ENCODE results near the gene INAVA.
"Not testable (repeated sequence)": the region's sequence is repeated elsewhere in the genome, so short reads cannot be mapped to it uniquely, and the experiment has no call there.

The INAVA gene

DNA sequence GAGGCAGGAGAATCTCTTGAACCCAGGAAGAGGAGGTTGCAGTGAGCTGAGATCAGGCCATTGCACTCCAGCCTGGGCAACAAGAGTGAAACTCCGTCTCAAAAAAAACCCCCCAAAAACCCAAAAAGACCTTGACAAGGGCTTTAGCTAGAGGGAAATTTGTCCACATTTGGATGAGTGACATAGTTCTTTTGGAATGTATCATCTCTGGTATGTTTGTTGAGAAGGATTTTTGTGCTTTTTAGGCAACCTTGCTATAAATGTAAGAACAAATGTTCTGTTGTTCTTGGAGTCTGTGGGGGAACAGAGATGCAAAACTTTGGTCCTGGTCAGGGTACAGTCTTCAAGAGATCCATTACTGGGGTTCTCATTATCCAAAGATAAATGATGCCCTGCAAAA, 28.9 kb downstream of the INAVA start:
- DNase-seq: peak; percentile 26

DNA sequence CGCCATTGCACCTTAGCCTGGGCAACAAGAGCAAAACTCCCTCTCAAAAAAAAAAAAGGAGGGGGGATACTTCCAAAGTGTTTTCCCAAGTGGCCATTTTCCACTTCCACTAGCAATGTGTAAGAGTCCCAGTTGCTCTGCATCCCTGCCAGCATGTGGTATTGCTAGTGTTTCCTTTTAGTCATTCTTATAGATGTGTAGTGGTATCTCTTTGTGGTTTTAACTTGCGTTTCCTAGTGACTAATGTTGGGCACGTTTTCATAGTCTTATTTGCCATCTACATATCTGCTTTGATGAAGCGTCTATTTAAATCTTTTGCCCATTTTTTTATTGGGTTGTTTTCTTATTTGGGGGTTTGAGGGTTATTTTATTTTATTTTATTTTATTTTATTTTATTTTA, 31.1 kb downstream of the INAVA start:
- DNase-seq: peak; percentile 42

DNA sequence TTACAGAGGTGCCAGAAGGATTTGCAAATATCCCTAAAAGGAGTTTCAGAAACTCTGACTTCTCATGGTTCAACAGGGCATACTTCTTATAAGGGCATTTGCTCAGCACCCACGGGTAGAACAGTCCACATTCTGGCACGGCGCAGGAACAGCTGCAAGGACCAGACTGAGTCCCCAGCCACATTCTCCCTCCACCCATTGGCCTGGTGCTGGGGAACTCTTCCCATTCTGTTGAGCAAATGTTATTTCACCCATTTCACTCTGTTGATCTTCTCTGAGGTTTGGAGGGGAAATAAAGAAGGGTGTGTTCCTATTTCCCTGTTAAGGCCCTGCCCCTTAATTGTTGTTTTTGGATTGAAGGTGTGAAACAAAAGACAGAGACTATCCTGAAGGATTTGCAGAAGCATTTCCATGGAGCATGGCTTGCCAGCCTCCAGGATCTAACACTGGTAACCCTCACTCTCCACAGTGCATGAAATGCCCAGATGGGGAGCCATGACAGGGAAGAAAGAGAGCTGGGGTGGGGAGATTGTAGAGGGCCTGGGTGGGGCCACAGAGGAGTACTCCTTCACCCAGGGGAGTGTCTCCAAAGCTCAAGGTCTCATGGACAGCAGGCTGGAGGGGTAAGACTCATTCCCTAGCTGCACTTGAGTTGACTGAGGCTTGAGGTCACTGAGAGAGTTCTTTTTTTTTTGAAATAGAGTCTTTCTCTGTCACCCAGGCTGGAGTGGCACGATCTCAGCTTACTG, 35.0 kb downstream of the INAVA start:
- DNase-seq: no peak

- not testable (repeated sequence) for DNase-seq
Measured at GRCh38 chr1:200930285-200930684, 35.6 kb downstream of the INAVA start.

GRCh38 chr1:200931776-200932175, 37.1 kb downstream of the INAVA start:
- DNase-seq: no peak

DNA sequence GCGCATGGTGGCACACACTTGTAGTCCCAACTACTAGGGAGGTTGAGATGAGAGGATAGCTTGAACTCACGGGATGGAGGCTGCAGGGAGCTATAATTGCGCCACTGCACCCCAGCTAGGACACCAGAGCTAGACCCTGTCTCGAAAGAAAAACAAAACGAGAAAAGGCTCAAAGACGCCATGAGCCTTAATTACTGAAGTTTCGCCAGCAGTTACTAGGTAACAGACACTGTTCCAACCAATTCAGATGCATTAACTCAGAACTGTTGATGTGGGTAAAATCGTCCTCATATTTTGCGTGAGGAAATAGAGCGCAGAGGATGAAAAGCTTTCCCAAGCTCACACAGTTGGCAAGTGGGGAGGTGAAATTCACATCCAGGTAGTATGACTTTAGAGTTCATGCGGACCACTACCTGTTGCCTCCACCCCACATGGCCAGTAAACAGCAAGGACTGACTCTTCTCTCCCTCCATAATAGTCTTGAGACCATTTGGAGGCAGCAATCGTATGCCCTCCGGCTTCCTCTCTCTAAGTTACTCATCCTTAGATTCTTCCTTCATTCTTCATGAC, 40.1 kb downstream of the INAVA start:
- DNase-seq: no peak

DNA sequence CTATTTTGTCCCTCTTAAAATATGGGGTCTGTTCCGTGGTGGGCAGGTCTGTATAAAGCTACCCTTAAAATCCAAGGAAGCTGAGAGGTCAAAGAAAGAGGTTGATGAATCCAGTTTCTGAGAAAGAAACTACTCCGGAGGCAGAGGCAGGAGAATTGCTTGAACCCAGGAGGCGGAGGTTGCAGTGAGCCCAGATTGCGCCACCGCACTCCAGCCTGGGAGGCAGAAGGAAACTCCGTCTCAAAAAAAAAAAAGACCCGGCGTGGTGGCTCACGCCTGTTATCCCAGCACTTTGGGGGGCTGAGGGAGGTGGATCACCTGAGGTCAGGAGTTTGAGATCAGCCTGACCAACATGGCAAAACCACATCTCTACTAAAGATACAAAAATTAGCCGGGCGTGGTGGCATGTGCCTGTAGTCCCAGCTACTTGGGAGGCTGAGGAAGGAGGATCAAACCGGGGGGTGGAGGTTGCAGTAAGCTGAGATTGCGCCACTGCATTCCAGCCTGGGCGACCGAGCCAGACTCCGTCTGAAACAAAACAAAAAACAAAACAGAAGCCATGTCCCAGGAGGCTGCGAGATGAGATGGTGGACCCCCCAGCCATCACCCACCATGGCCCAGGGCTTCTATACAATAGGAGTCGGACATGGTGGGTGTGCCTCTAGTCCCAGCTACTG, 40.7 kb downstream of the INAVA start:
- DNase-seq: not testable (repeated sequence)

DNA sequence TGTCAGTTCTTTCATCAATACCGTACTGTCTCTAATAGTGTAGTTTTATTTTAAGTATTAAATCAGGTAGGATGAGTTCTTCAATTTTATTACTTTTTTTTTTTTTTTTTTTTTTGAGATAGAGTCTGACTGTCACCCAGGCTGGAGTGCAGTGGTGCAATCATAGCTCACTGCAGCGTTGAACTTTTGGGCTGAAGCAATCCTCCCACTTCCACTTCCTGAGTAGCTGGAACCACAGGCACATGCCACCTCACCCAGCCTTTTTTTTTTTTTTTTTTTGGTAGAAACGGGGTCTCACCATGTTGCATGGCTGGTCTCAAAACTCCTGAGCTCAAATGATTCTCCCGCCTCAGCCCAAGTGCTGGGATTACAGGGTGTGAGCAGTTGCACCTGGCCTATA, 44.3 kb downstream of the INAVA start:
- DNase-seq: no peak

- no peak for DNase-seq
Measured at GRCh38 chr1:200945111-200945510, 50.4 kb downstream of the INAVA start.

DNA sequence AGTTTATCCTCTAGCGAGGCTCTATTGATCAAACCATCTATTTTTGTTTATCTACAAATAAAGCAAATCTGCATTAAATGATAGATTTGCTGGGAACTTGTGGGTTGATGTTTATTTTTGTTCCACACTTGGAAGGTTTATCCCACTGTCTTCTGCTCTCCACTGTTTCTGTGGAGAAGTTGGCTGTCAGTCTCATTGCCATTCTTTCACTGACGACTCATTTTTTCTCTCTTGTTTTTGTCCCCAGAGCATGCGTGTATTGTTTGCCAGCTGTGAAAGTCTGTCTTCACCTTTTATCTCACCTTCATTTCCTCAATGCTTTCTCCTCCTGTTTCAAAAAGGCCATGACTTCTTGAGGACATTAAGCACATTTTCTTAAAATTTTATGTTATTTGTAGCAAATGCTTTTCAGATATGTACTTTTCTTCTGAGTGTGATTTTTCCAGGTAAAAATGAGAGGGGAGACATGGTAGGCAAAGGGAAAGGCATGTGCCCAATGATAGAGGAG, 52.4 kb downstream of the INAVA start:
- DNase-seq: no peak

DNA sequence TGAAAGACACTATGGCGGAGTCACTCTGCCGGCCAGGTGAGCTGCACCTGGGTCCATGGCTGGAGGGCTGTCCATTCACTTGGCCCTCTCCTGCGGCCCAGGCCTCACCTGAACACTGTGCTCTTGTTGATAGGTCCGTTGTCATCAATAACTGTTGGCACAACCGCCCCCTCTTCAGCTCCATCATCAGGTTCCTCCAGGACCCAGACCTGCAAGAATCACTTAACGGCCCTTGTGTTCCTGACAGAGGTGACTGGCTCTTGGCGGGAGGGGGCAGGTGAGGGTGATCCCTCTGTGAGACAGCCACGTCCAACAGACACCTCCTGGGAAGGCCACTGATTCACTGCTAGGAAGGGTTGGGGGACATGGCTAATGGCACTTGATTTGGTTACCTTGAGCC, 54.9 kb downstream of the INAVA start:
- DNase-seq: no peak

GRCh38 chr1:200951016-200951415, 56.3 kb downstream of the INAVA start:
- peak; percentile 4 for DNase-seq

GRCh38 chr1:200954434-200954833, 59.7 kb downstream of the INAVA start:
- no peak for DNase-seq

DNA sequence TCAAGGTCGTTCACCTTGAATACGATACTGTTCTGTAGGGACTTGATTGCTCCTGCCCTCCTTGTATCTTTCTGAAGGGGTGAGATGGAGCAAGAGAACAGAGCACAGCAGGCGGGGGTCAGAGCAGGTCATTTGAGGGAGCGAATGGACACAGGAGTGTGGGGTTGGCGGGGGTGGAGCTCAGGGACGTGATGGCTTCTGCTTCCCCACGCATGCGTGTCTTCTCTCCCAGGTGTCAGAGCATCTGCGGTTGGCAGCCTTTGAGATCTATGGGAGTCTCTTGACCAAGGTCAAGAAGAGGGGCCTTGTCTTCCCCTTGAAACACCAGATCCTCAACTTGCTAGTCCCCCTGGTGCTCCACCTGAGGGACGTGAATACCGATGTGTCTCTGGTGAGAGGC, 63.9 kb downstream of the INAVA start:
- no peak for DNase-seq

- no peak for DNase-seq
Measured at GRCh38 chr1:200959411-200959921, 64.8 kb downstream of the INAVA start.

DNA sequence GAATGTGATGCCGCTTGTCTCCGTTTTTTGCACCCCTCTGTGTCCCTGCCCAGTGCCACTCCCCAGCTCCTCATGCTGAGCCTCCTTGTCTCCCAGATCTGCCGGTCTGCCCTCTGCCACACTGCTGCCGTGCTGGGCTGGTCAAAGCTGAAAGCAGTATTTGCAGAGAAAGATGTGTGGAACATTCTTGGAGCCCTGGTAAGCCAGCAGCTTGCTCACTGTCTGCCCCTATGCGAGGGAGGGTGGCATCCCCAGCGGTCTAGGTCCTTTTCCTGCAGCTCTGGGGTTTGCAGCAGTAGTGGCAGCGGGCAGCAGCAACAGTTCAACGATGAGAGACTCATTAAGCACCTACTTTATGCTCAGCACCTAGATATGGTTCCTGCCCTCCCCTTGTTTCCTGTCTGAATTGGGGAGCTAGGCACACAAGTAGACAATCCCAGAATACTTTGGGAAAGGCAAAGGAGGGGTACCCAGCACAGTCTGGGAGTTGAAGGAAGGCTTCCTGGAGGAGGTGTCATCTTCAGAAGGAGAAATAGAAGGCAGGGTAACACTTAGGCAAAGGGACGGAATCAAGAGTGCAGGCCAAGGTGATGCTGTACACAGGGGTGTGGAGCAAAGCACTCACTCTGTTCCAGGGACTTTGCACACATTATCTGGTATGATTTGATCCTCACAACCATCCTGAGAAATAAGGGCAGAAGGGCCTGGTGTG, 65.7 kb downstream of the INAVA start:
- DNase-seq: no peak

- DNase-seq: no peak
Measured at GRCh38 chr1:200960948-200961340, 66.2 kb downstream of the INAVA start.

GRCh38 chr1:200962151-200962550, 67.5 kb downstream of the INAVA start:
- not testable (repeated sequence) for DNase-seq

- DNase-seq: no peak
Measured at GRCh38 chr1:200962631-200963030, 67.9 kb downstream of the INAVA start.

- DNase-seq: no peak
Measured at GRCh38 chr1:200963076-200963475, 68.4 kb downstream of the INAVA start.

GRCh38 chr1:200963888-200964287, 69.2 kb downstream of the INAVA start:
- not testable (repeated sequence) for DNase-seq

Data from fibroblast of upper back skin (primary cell).